ENCODE measurements around the gene MPZL3. TPM values are rescaled to one million over a fixed set of nuclear protein-coding genes. Genes with fewer than 3 reads are reported as not detected.

MPZL3 gene
- total RNA-seq, 1 donor from 2014 or later = 8.5 TPM

- H3K4me3 ChIP-seq (ENCODE audit: insufficient read depth, low read depth, low read length) = no peak overlapping the region
- H3K4me3 Mint-ChIP-seq (ENCODE audit: unreplicated experiment) = no peak overlapping the region
- peaks cover 20% of the 10 kb centered on the region for H3K27me3 Mint-ChIP-seq (ENCODE audit: low read depth, unreplicated experiment)
- no peak for TF ChIP-seq CTCF (IDR thresholded peaks at IDR 0.05; ENCODE audit: insufficient read depth, low read depth, low read length)
- no peak for TF ChIP-seq EZH2 (IDR thresholded peaks at IDR 0.05; ENCODE audit: insufficient read depth, low read length)
- no peaks in the 10 kb centered on the region for H3K36me3 Mint-ChIP-seq (ENCODE audit: low read depth, unreplicated experiment)
- H3K27me3 ChIP-seq (ENCODE audit: insufficient read depth, low read length) = peaks cover 38% of the 10 kb centered on the region
- no peak overlapping the region for H3K9ac ChIP-seq (ENCODE audit: low read length)
- peaks cover 2% of the 10 kb centered on the region for H3K9me3 Mint-ChIP-seq (ENCODE audit: unreplicated experiment)
- H3K9me3 ChIP-seq (ENCODE audit: insufficient read depth, low read depth, low read length) = no peaks in the 10 kb centered on the region
- no peaks in the 10 kb centered on the region for H3K4me1 ChIP-seq (ENCODE audit: insufficient read depth, low read length)
- no peaks in the 10 kb centered on the region for H3K36me3 ChIP-seq (ENCODE audit: insufficient read depth, low read length)
- no peaks in the 10 kb centered on the region for H4K20me1 ChIP-seq (ENCODE audit: insufficient read depth, low read length)
- no peak overlapping the region for H3K27ac ChIP-seq (ENCODE audit: low read depth, low read length)
- no peak overlapping the region for H3K27ac Mint-ChIP-seq (ENCODE audit: unreplicated experiment)
- FAIRE-seq (no peak), DNase-seq (ENCODE audit: low read depth) (no peak)
- H3K79me2 ChIP-seq (ENCODE audit: insufficient read depth, low read length) = no peaks in the 10 kb centered on the region
- peaks cover 3% of the 10 kb centered on the region for H3K4me1 Mint-ChIP-seq (ENCODE audit: low read depth, unreplicated experiment)
- no peak overlapping the region for H3K4me2 ChIP-seq (ENCODE audit: low read length)
- no peak overlapping the region for H2AFZ ChIP-seq (ENCODE audit: low read depth, low read length)
Measured at GRCh38 chr11:118209033-118209432, 43.1 kb downstream of the MPZL3 start.

- Mint-ChIP-seq H3K9me3 (ENCODE audit: unreplicated experiment) (peaks cover 2% of the 10 kb centered on the region), H3K4me1 (ENCODE audit: low read depth, unreplicated experiment) (peaks cover 3% of the 10 kb centered on the region), H3K27me3 (ENCODE audit: low read depth, unreplicated experiment) (peaks cover 12% of the 10 kb centered on the region), H3K36me3 (ENCODE audit: low read depth, unreplicated experiment) (no peaks in the 10 kb centered on the region), H3K4me3 (ENCODE audit: unreplicated experiment) (no peak overlapping the region), H3K27ac (ENCODE audit: unreplicated experiment) (no peak overlapping the region)
- H4K20me1 ChIP-seq (ENCODE audit: insufficient read depth, low read length) = no peaks in the 10 kb centered on the region
- H3K4me1 ChIP-seq (ENCODE audit: insufficient read depth, low read length) = no peaks in the 10 kb centered on the region
- H3K4me2 ChIP-seq (ENCODE audit: low read length) = no peak overlapping the region
- H3K4me3 ChIP-seq (ENCODE audit: insufficient read depth, low read depth, low read length) = no peak overlapping the region
- no peak overlapping the region for H3K27ac ChIP-seq (ENCODE audit: low read depth, low read length)
- peaks cover 24% of the 10 kb centered on the region for H3K27me3 ChIP-seq (ENCODE audit: insufficient read depth, low read length)
- no peaks in the 10 kb centered on the region for H3K9me3 ChIP-seq (ENCODE audit: insufficient read depth, low read depth, low read length)
- H2AFZ ChIP-seq (ENCODE audit: low read depth, low read length) = no peak overlapping the region
- FAIRE-seq = no peak
- DNase-seq (ENCODE audit: low read depth) = no peak
- H3K79me2 ChIP-seq (ENCODE audit: insufficient read depth, low read length) = no peaks in the 10 kb centered on the region
- H3K9ac ChIP-seq (ENCODE audit: low read length) = no peak overlapping the region
- TF ChIP-seq CTCF (IDR thresholded peaks at IDR 0.05; ENCODE audit: insufficient read depth, low read depth, low read length) = no peak
- no peak for TF ChIP-seq EZH2 (IDR thresholded peaks at IDR 0.05; ENCODE audit: insufficient read depth, low read length)
- no peaks in the 10 kb centered on the region for H3K36me3 ChIP-seq (ENCODE audit: insufficient read depth, low read length)
Measured at GRCh38 chr11:118207079-118207478, 45.1 kb downstream of the MPZL3 start.

- Histone ChIP-seq H3K9ac (ENCODE audit: low read length) (no peak overlapping the region), H2AFZ (ENCODE audit: low read depth, low read length) (no peak overlapping the region), H4K20me1 (ENCODE audit: insufficient read depth, low read length) (no peaks in the 10 kb centered on the region), H3K27ac (ENCODE audit: low read depth, low read length) (no peak overlapping the region), H3K4me2 (ENCODE audit: low read length) (no peak overlapping the region), H3K4me1 (ENCODE audit: insufficient read depth, low read length) (no peaks in the 10 kb centered on the region), H3K79me2 (ENCODE audit: insufficient read depth, low read length) (no peaks in the 10 kb centered on the region), H3K27me3 (ENCODE audit: insufficient read depth, low read length) (peaks cover 23% of the 10 kb centered on the region), H3K4me3 (ENCODE audit: insufficient read depth, low read depth, low read length) (no peak overlapping the region), H3K36me3 (ENCODE audit: insufficient read depth, low read length) (no peaks in the 10 kb centered on the region), H3K9me3 (ENCODE audit: insufficient read depth, low read depth, low read length) (no peaks in the 10 kb centered on the region)
- FAIRE-seq (no peak), DNase-seq (ENCODE audit: low read depth) (no peak)
- H3K27ac Mint-ChIP-seq (ENCODE audit: unreplicated experiment) = no peak overlapping the region
- H3K36me3 Mint-ChIP-seq (ENCODE audit: low read depth, unreplicated experiment) = no peaks in the 10 kb centered on the region
- peaks cover 2% of the 10 kb centered on the region for H3K9me3 Mint-ChIP-seq (ENCODE audit: unreplicated experiment)
- H3K27me3 Mint-ChIP-seq (ENCODE audit: low read depth, unreplicated experiment) = peaks cover 9% of the 10 kb centered on the region
- peaks cover 3% of the 10 kb centered on the region for H3K4me1 Mint-ChIP-seq (ENCODE audit: low read depth, unreplicated experiment)
- H3K4me3 Mint-ChIP-seq (ENCODE audit: unreplicated experiment) = no peak overlapping the region
- TF ChIP-seq EZH2 (IDR thresholded peaks at IDR 0.05; ENCODE audit: insufficient read depth, low read length) = no peak
- no peak for TF ChIP-seq CTCF (IDR thresholded peaks at IDR 0.05; ENCODE audit: insufficient read depth, low read depth, low read length)
Measured at GRCh38 chr11:118206391-118207031, 45.7 kb downstream of the MPZL3 start.

Measured in astrocyte (in vitro differentiated cells and primary cell).